HAP-1 (cell line): ENCODE data around the gene ISG20L2.

Experiments
- DNase-seq, 2 experiments: peaks; one replicate each; pipeline ENCODE4 v3.0.0-alpha.2; 2016 to 2020; ENCODE audit warnings: low spot score in 2 of 2
- H3K27me3 ChIP-seq: fragments of 250-450 bp; sonication (Bioruptor Pico); 2 replicates; pipeline ENCODE4 v1.5.1; 2020; ENCODE audit warnings: low read depth, mild to moderate bottlenecking, moderate library complexity
- H3K36me3 ChIP-seq: fragments of 250-450 bp; sonication (Bioruptor Pico); replicated peaks from 2 replicates; pipeline ENCODE4 v1.5.1; 2020; ENCODE audit warnings: mild to moderate bottlenecking
- H3K4me1 ChIP-seq: fragments of 250-450 bp; sonication (Bioruptor Pico); 2 replicates; pipeline ENCODE4 v1.5.1; 2020; ENCODE audit warnings: mild to moderate bottlenecking
- H3K4me3 ChIP-seq: fragments of 250-450 bp; sonication (Bioruptor Pico); 2 replicates; pipeline ENCODE4 v1.5.1; 2020; ENCODE audit warnings: mild to moderate bottlenecking, moderate library complexity
- H3K9me3 ChIP-seq: fragments of 250-450 bp; sonication (Bioruptor Pico); 2 replicates; pipeline ENCODE4 v1.5.1; 2020; ENCODE audit warnings: mild to moderate bottlenecking, moderate library complexity
- in situ Hi-C: fragments of 300-500 bp; cut with MboI; formaldehyde crosslinking; loops from 3 replicates; pipeline ENCODE4 v1.14.3; 2020; ENCODE audit warnings: low sequenced_read_pairs, inconsistent platforms, mixed read lengths

The ISG20L2 gene

GRCh38 chr1:156728599-156729462, at the start of gene ISG20L2:
TSS of gene ISG20L2 (minus strand) at chr1:156728766. CDS start at chr1:156727652, 1,114 bp downstream.
- Histone ChIP-seq H3K36me3 (peaks cover 28% of the 10 kb centered on the region), H3K9me3 (no peaks in the 10 kb centered on the region), H3K4me1 (peaks cover 14% of the 10 kb centered on the region), H3K4me3 (peak within 1 kb of the TSS; percentile 82), H3K27me3 (no peaks in the 10 kb centered on the region)
- peak; percentile 96 to 97 for DNase-seq
- in situ Hi-C loops: loop anchor here (5.0 kb wide), 1 partner anchor 38 kb away; the partner anchor contains the start of gene PRCC

- Histone ChIP-seq H3K4me1 (peaks cover under 1% of the 10 kb centered on the region; the same call in 1 of the 2 replicates), H3K27me3 (no peaks in the 10 kb centered on the region), H3K9me3 (no peaks in the 10 kb centered on the region), H3K4me3 (no peak overlapping the region), H3K36me3 (peaks cover 18% of the 10 kb centered on the region)
- in situ Hi-C loops: no loop called here
- DNase-seq: no peak
These were observed 49.0 kb upstream of the ISG20L2 start for GRCh38 chr1:156777573-156777972.

GRCh38 chr1:156776942-156777341, 48.4 kb upstream of the ISG20L2 start:
- Histone ChIP-seq H3K36me3 (peaks cover 17% of the 10 kb centered on the region), H3K4me3 (no peak overlapping the region), H3K4me1 (peaks cover 2% of the 10 kb centered on the region; the same call in 1 of the 2 replicates), H3K27me3 (no peaks in the 10 kb centered on the region), H3K9me3 (no peaks in the 10 kb centered on the region)
- no peak for DNase-seq
- in situ Hi-C loops: no loop called here

- H3K4me3 ChIP-seq: no peak overlapping the region
- no peaks in the 10 kb centered on the region for H3K9me3 ChIP-seq
- peaks cover 2% of the 10 kb centered on the region; the same call in 1 of the 2 replicates for H3K4me1 ChIP-seq
- in situ Hi-C loops: no loop called here
- H3K36me3 ChIP-seq: peaks cover 12% of the 10 kb centered on the region
- no peaks in the 10 kb centered on the region for H3K27me3 ChIP-seq
- no peak for DNase-seq
These were observed 47.2 kb upstream of the ISG20L2 start for GRCh38 chr1:156775799-156776198.

- Histone ChIP-seq H3K9me3 (no peaks in the 10 kb centered on the region), H3K4me1 (peaks cover 2% of the 10 kb centered on the region; the same call in 1 of the 2 replicates), H3K36me3 (peaks cover 21% of the 10 kb centered on the region), H3K27me3 (no peaks in the 10 kb centered on the region), H3K4me3 (no peak overlapping the region)
- in situ Hi-C loops: no loop called here
- no peak for DNase-seq
These were observed 45.0 kb upstream of the ISG20L2 start for GRCh38 chr1:156773607-156774006.

- in situ Hi-C loops: no loop called here
- no peak overlapping the region for H3K4me3 ChIP-seq
- peaks cover 21% of the 10 kb centered on the region for H3K36me3 ChIP-seq
- no peaks in the 10 kb centered on the region for H3K27me3 ChIP-seq
- no peaks in the 10 kb centered on the region for H3K9me3 ChIP-seq
- H3K4me1 ChIP-seq: peaks cover 2% of the 10 kb centered on the region; the same call in 1 of the 2 replicates
- DNase-seq: no peak
These were observed 44.3 kb upstream of the ISG20L2 start for GRCh38 chr1:156772728-156773497.

GRCh38 chr1:156772222-156772621, 43.7 kb upstream of the ISG20L2 start:
- no peaks in the 10 kb centered on the region for H3K27me3 ChIP-seq
- no peaks in the 10 kb centered on the region for H3K9me3 ChIP-seq
- peaks cover 2% of the 10 kb centered on the region; the same call in 1 of the 2 replicates for H3K4me1 ChIP-seq
- no peak for DNase-seq
- in situ Hi-C loops: no loop called here
- no peak overlapping the region for H3K4me3 ChIP-seq
- H3K36me3 ChIP-seq: peaks cover 21% of the 10 kb centered on the region

- DNase-seq: peak in 1 of 2 experiments; percentile 73
- in situ Hi-C loops: loop anchor here (5.0 kb wide), 1 partner anchor 41 kb away; the partner anchor contains the start of genes ISG20L2 and METTL25B
- H3K4me3 ChIP-seq: peak overlapping the region; percentile 81
- no peaks in the 10 kb centered on the region for H3K27me3 ChIP-seq
- peaks cover 21% of the 10 kb centered on the region for H3K36me3 ChIP-seq
- H3K9me3 ChIP-seq: no peaks in the 10 kb centered on the region
- H3K4me1 ChIP-seq: peaks cover 6% of the 10 kb centered on the region; the same call in 1 of the 2 replicates
These were observed 40.2 kb upstream of the ISG20L2 start for GRCh38 chr1:156768610-156769295.

GRCh38 chr1:156767879-156768604, 39.5 kb upstream of the ISG20L2 start:
- in situ Hi-C loops: loop anchor here (5.0 kb wide), 1 partner anchor 41 kb away; the partner anchor contains the start of genes ISG20L2 and METTL25B
- peak in 1 of 2 experiments; percentile 48 for DNase-seq
- no peaks in the 10 kb centered on the region for H3K27me3 ChIP-seq
- peak overlapping the region; percentile 81 for H3K4me3 ChIP-seq
- peaks cover 21% of the 10 kb centered on the region for H3K36me3 ChIP-seq
- H3K4me1 ChIP-seq: peaks cover 6% of the 10 kb centered on the region; the same call in 1 of the 2 replicates
- H3K9me3 ChIP-seq: no peaks in the 10 kb centered on the region

GRCh38 chr1:156767101-156767878, 38.7 kb upstream of the ISG20L2 start, which contains the start of gene PRCC:
TSS of gene PRCC (plus strand) at chr1:156767535. CDS start at chr1:156767772, 237 bp downstream.
- Histone ChIP-seq H3K27me3 (no peaks in the 10 kb centered on the region), H3K4me3 (peak within 1 kb of the TSS; percentile 81), H3K36me3 (peaks cover 16% of the 10 kb centered on the region), H3K9me3 (no peaks in the 10 kb centered on the region), H3K4me1 (peaks cover 4% of the 10 kb centered on the region; the same call in 1 of the 2 replicates)
- DNase-seq: peak; percentile 98 to 100
- in situ Hi-C loops: loop anchor here (5.0 kb wide), 1 partner anchor 40 kb away; the partner anchor contains the start of genes ISG20L2 and METTL25B

GRCh38 chr1:156766298-156767100, 37.9 kb upstream of the ISG20L2 start:
- peaks cover 4% of the 10 kb centered on the region; the same call in 1 of the 2 replicates for H3K4me1 ChIP-seq
- no peaks in the 10 kb centered on the region for H3K9me3 ChIP-seq
- no peaks in the 10 kb centered on the region for H3K27me3 ChIP-seq
- peak overlapping the region; percentile 47 for H3K4me3 ChIP-seq
- peak in 1 of 2 experiments; percentile 28 for DNase-seq
- in situ Hi-C loops: loop anchor here (5.0 kb wide), 1 partner anchor 39 kb away; the partner anchor contains the start of genes ISG20L2 and METTL25B
- H3K36me3 ChIP-seq: peaks cover 14% of the 10 kb centered on the region
